Fibroblast of lung (primary cell): Measurements from ENCODE around the gene TMEM223. TPM values are rescaled to one million over a fixed set of nuclear protein-coding genes. Genes with fewer than 3 reads are reported as not detected.

Experiments used
- DNase-seq, 2 donors: peaks; one replicate each; pipeline versions ENCODE4 v3.0.0 to v3.0.0-alpha.2; 2010; ENCODE audit warnings: low read depth in 2 of 2
- H2AFZ ChIP-seq: 2 replicates; pipeline ENCODE4 v1.5.1; 2012; ENCODE audit warnings: low read length, control low read depth, inconsistent platforms
- H3K27ac ChIP-seq: 2 replicates; pipeline ENCODE4 v1.5.1; 2011; ENCODE audit warnings: low read length, control low read depth; ENCODE audit not compliant: insufficient read depth
- H3K27me3 ChIP-seq: 2 replicates; pipeline ENCODE4 v1.5.1; 2011; ENCODE audit warnings: mild to moderate bottlenecking, low read length; ENCODE audit not compliant: control insufficient read depth, insufficient read depth
- H3K36me3 ChIP-seq: 2 replicates; pipeline ENCODE4 v1.5.1; 2011; ENCODE audit warnings: low read length; ENCODE audit not compliant: control insufficient read depth, insufficient read depth
- H3K4me1 ChIP-seq: 2 replicates; pipeline ENCODE4 v1.5.1; 2011; ENCODE audit warnings: low read length; ENCODE audit not compliant: control insufficient read depth, insufficient read depth; ENCODE audit errors: extremely low read depth
- H3K4me2 ChIP-seq: 2 replicates; pipeline ENCODE4 v1.5.1; 2011; ENCODE audit warnings: low read length, control low read depth; ENCODE audit not compliant: insufficient read depth; ENCODE audit errors: extremely low read depth
- H3K4me3 ChIP-seq, 4 experiments: fragments of 200-600 bp in 1 of 4; sonication (generic) in 1 of 4; replicated peaks in 1 of 4; 2 replicates each; pipeline ENCODE4 v1.5.1; 2011 to 2016; ENCODE audit warnings: low read length in 4 of 4, low read depth in 3 of 4, mild to moderate bottlenecking in 3 of 4, control low read depth in 2 of 4, inconsistent platforms in 1 of 4, mixed read lengths in 1 of 4; ENCODE audit not compliant: insufficient read depth in 1 of 4; ENCODE audit errors: control extremely low read depth in 1 of 4
- H3K79me2 ChIP-seq: 2 replicates; pipeline ENCODE4 v1.5.1; 2012; ENCODE audit warnings: mild to moderate bottlenecking, low read length, inconsistent platforms; ENCODE audit not compliant: control insufficient read depth, insufficient read depth
- H3K9ac ChIP-seq: 2 replicates; pipeline ENCODE4 v1.5.1; 2011; ENCODE audit warnings: mild to moderate bottlenecking, low read length, control low read depth; ENCODE audit not compliant: insufficient read depth
- H3K9me3 ChIP-seq: 2 replicates; pipeline ENCODE4 v1.5.1; 2012; ENCODE audit warnings: low read depth, low read length; ENCODE audit not compliant: control insufficient read depth, insufficient read depth
- H4K20me1 ChIP-seq: 2 replicates; pipeline ENCODE4 v1.5.1; 2011; ENCODE audit warnings: low read length; ENCODE audit not compliant: control insufficient read depth, insufficient read depth; ENCODE audit errors: extremely low read depth
- EZH2 ChIP-seq: IDR thresholded peaks from 2 replicates; pipeline ENCODE4 v1.5.1; 2012; ENCODE audit warnings: low read length, control low read depth, mild to moderate bottlenecking; ENCODE audit errors: missing control alignments
- polyA plus RNA-seq, 2 donors: library from polyadenylated mRNA; depleted of rRNA in 1 of 2; stranded (reverse) in 1 of 2; unstranded in 1 of 2; fragments of >200 nt; gene quantifications; 2 replicates each; pipeline ENCODE4 v1.2.1, GENCODE V29; 2011 to 2012; ENCODE audit warnings: missing spikeins in 1 of 2
- total RNA-seq: library from RNA; depleted of rRNA; stranded (reverse); fragments of >200 nt; gene quantifications from 2 replicates; pipeline ENCODE4 v1.2.1, GENCODE V29; 2014
- TF ChIP-seq, protein P1 (sequence below), 2 donors: IDR thresholded peaks in 1 of 2; conservative IDR thresholded peaks in 1 of 2; 1 replicate in 1 of 2; 2 replicates in 1 of 2; pipeline ENCODE4 v1.5.1; 2011 to 2012; ENCODE audit warnings: low read length in 2 of 2, control low read depth in 1 of 2, inconsistent platforms in 1 of 2, low read depth in 1 of 2, mild to moderate bottlenecking in 1 of 2

TMEM223 gene
- total and polyA plus RNA-seq, 2 donors (not counting 1 experiment from before 2014, with no cell fraction given) = 11.7 to 15.4 TPM

GRCh38 chr11:62817129-62817528 lies 25.3 kb upstream of the TMEM223 start:
- no peaks in the 10 kb centered on the region for H3K9me3 ChIP-seq
- no peaks in the 10 kb centered on the region for H3K4me1 ChIP-seq
- no peak overlapping the region for H3K4me3 ChIP-seq
- H3K36me3 ChIP-seq = peaks cover 3% of the 10 kb centered on the region
- no peak overlapping the region for H3K4me2 ChIP-seq
- no peak for DNase-seq
- no peaks in the 10 kb centered on the region for H3K79me2 ChIP-seq
- H3K27ac ChIP-seq = no peak overlapping the region
- H2AFZ ChIP-seq = no peak overlapping the region
- H3K27me3 ChIP-seq = no peaks in the 10 kb centered on the region
- no peaks in the 10 kb centered on the region for H4K20me1 ChIP-seq
- no peak for TF ChIP-seq EZH2
- TF ChIP-seq, protein P1, sequence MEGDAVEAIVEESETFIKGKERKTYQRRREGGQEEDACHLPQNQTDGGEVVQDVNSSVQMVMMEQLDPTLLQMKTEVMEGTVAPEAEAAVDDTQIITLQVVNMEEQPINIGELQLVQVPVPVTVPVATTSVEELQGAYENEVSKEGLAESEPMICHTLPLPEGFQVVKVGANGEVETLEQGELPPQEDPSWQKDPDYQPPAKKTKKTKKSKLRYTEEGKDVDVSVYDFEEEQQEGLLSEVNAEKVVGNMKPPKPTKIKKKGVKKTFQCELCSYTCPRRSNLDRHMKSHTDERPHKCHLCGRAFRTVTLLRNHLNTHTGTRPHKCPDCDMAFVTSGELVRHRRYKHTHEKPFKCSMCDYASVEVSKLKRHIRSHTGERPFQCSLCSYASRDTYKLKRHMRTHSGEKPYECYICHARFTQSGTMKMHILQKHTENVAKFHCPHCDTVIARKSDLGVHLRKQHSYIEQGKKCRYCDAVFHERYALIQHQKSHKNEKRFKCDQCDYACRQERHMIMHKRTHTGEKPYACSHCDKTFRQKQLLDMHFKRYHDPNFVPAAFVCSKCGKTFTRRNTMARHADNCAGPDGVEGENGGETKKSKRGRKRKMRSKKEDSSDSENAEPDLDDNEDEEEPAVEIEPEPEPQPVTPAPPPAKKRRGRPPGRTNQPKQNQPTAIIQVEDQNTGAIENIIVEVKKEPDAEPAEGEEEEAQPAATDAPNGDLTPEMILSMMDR (conservative IDR thresholded peaks at IDR 0.05 in 1 of 2, IDR thresholded peaks at IDR 0.05 in 1 of 2; ENCODE audit: low read depth in 1 of 2, low read length in 2 of 2) = no peak
- no peak overlapping the region for H3K9ac ChIP-seq

DNA sequence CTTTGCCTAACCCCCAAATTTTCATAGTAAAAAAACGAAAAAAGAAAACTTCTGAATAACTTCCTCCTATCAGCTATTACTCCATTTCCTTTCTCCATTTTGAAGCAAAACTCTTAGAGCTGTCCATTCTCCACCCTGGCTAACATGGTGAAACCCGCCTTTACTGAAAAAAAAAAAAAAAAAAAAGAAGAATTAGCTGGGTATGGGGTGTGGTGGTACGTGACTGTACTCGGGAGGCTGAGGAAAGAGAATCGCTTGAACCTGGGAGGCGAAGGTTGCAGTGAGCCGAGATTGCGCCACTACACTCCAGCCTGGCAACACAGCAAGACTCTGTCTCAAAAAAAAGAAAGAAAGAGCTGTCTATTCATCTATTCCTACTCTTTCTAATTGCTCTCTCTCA lies 24.8 kb upstream of the TMEM223 start:
- Histone ChIP-seq H3K36me3 (peaks cover 3% of the 10 kb centered on the region), H4K20me1 (no peaks in the 10 kb centered on the region), H3K79me2 (no peaks in the 10 kb centered on the region), H2AFZ (no peak overlapping the region), H3K9ac (no peak overlapping the region), H3K4me2 (no peak overlapping the region), H3K27me3 (no peaks in the 10 kb centered on the region), H3K4me3 (no peak overlapping the region), H3K9me3 (no peaks in the 10 kb centered on the region), H3K27ac (no peak overlapping the region), H3K4me1 (no peaks in the 10 kb centered on the region)
- no peak for TF ChIP-seq EZH2
- TF ChIP-seq, protein P1 (conservative IDR thresholded peaks at IDR 0.05 in 1 of 2, IDR thresholded peaks at IDR 0.05 in 1 of 2; ENCODE audit: low read depth in 1 of 2, low read length in 2 of 2) = no peak
- DNase-seq = no peak

DNA sequence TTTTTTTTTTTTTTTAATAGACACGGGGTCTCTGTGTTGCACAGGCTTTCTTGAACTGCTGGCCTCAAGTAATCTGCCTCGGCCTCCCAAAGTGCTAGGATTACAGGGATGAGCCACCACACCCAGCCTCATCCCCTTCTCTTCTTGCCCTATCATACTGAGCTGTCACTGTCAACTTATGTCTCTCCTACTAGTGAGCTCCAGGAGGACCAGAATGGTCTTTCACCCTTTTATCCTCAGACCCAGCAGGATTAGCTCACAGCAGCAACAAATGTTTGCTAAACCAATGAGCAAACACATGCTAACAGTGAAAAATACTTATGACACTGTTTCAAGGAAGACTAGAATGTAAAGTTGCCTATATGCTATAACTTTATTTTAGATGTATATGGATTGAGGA lies 19.9 kb upstream of the TMEM223 start:
- DNase-seq = no peak
- no peaks in the 10 kb centered on the region for H4K20me1 ChIP-seq
- no peaks in the 10 kb centered on the region for H3K79me2 ChIP-seq
- H3K4me1 ChIP-seq = peaks cover 7% of the 10 kb centered on the region
- H3K4me2 ChIP-seq = no peak overlapping the region
- no peaks in the 10 kb centered on the region for H3K27me3 ChIP-seq
- H3K27ac ChIP-seq = no peak overlapping the region
- no peaks in the 10 kb centered on the region for H3K36me3 ChIP-seq
- H3K9me3 ChIP-seq = no peaks in the 10 kb centered on the region
- H2AFZ ChIP-seq = no peak overlapping the region
- TF ChIP-seq, protein P1 (conservative IDR thresholded peaks at IDR 0.05 in 1 of 2, IDR thresholded peaks at IDR 0.05 in 1 of 2; ENCODE audit: low read depth in 1 of 2, low read length in 2 of 2) = no peak
- no peak for TF ChIP-seq EZH2
- no peak overlapping the region for H3K9ac ChIP-seq
- no peak overlapping the region for H3K4me3 ChIP-seq
